Karpas-422 (cell line): Measurements from ENCODE around the gene MRPL20. TPM values are rescaled to one million over a fixed set of nuclear protein-coding genes. Genes with fewer than 3 reads are reported as not detected.

Source experiments
- DNase-seq: peaks from one replicate; pipeline ENCODE4 v3.0.0-alpha.2; 2015
- H2AFZ ChIP-seq: fragments of 200-600 bp; sonication (generic); 2 replicates; pipeline ENCODE4 v1.6.1; 2014; ENCODE audit warnings: antibody characterized with exemption, low read length, mixed read lengths
- H3K27ac ChIP-seq: fragments of 200-600 bp; sonication (generic); 2 replicates; pipeline ENCODE4 v1.5.1; 2014; ENCODE audit warnings: mild to moderate bottlenecking, low read length, moderate library complexity
- H3K27me3 ChIP-seq: fragments of 200-600 bp; sonication (generic); 2 replicates; pipeline ENCODE4 v1.6.1; 2014; ENCODE audit warnings: low read length, mixed read lengths
- H3K36me3 ChIP-seq: fragments of 200-600 bp; sonication (generic); 2 replicates; pipeline ENCODE4 v1.6.1; 2014; ENCODE audit warnings: low read length, mixed read lengths; ENCODE audit not compliant: insufficient read depth
- H3K4me1 ChIP-seq: fragments of 200-600 bp; sonication (generic); 2 replicates; pipeline ENCODE4 v1.6.1; 2014; ENCODE audit warnings: mild to moderate bottlenecking, low read length, mixed read lengths
- H3K4me2 ChIP-seq: fragments of 200-600 bp; sonication (generic); 2 replicates; pipeline ENCODE4 v1.6.1; 2014; ENCODE audit warnings: low read length, low read depth, mild to moderate bottlenecking; ENCODE audit not compliant: poor library complexity, severe bottlenecking
- H3K4me3 ChIP-seq: fragments of 200-600 bp; sonication (generic); 2 replicates; pipeline ENCODE4 v1.5.1; 2014; ENCODE audit warnings: mild to moderate bottlenecking, antibody characterized with exemption, low read length, mixed read lengths
- H3K79me2 ChIP-seq: fragments of 200-600 bp; sonication (generic); 2 replicates; pipeline ENCODE4 v1.6.1; 2014; ENCODE audit warnings: mild to moderate bottlenecking, low read length, mixed read lengths
- H3K9ac ChIP-seq: fragments of 200-600 bp; sonication (generic); 2 replicates; pipeline ENCODE4 v1.6.0; 2014; ENCODE audit warnings: low read length
- H3K9me2 ChIP-seq: fragments of 200-600 bp; sonication (generic), shearing (Covaris generic); replicated peaks from 2 replicates; pipeline ENCODE4 v1.6.0; 2014; ENCODE audit warnings: mild to moderate bottlenecking, low read length, moderate library complexity; ENCODE audit not compliant: insufficient read depth
- H3K9me3 ChIP-seq: fragments of 300-700, 200-600 bp; sonication (generic); 2 replicates; pipeline ENCODE4 v1.6.1; 2014; ENCODE audit warnings: low read length, mixed read lengths
- H4K20me1 ChIP-seq: fragments of 200-600 bp; sonication (generic); 2 replicates; pipeline ENCODE4 v1.6.1; 2014; ENCODE audit warnings: mild to moderate bottlenecking, antibody characterized with exemption, low read length, low read depth; ENCODE audit not compliant: insufficient read depth
- total RNA-seq: library from RNA; depleted of rRNA; stranded (reverse); fragments of >200 nt; shearing (Covaris generic); gene quantifications from 2 replicates; pipeline ENCODE4 v1.2.3, GENCODE V29; 2014; ENCODE audit warnings: low replicate concordance

MRPL20 gene
- total RNA-seq, 1 experiment from 2014 or later, result 136 TPM

GRCh38 chr1:1366699-1367066 lies 40.4 kb downstream of the MRPL20 start:
- peaks cover 5% of the 10 kb centered on the region for H3K4me1 ChIP-seq
- no peak overlapping the region for H3K27ac ChIP-seq

DNA sequence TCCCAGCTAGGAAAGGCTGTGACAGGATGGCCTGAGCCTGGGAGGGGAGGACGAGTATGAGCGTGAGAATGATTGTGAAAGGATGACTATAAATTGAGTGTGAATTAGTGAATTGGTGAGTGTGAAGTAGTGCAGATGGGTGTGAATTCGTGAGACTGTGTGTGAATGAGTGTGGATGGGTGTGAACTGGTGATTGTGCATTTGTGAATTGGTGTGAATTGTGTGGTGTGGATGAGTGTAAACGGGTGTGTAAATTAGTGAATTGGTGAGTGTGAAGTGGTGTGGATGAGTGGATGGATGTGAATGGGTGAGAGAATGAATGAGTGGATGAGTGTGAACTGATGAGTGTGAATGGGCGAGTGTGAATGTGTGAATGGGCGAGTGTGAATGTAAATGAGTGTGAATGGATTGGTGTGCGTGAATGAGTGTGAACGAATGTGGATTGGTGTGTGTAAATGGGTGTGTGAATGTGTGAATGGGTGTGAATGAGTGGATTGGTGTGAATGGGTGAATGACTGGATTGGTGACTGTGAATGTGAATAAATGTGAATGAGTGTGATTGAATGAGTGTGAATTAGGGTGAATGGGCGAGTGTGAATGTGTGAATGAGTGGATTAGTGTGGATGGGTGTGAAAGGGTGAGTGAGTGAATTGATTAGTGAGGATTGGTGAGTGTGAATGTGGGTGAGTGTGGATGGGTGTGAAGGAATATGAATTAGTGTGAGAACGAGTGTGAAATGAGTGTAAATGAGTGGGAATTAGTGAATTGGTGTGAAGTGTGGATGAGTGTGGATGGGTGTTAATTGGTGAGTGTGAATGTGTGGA lies 41.0 kb downstream of the MRPL20 start:
- DNase-seq, result no peak
- H3K36me3 ChIP-seq, result no peaks in the 10 kb centered on the region
- H3K9ac ChIP-seq, result no peak overlapping the region
- no peak overlapping the region for H3K27ac ChIP-seq
- H3K9me2 ChIP-seq, result no peaks in the 10 kb centered on the region
- no peak overlapping the region for H3K4me2 ChIP-seq
- H3K4me3 ChIP-seq, result no peak overlapping the region
- no peaks in the 10 kb centered on the region for H3K27me3 ChIP-seq
- peaks cover 18% of the 10 kb centered on the region for H3K9me3 ChIP-seq
- no peaks in the 10 kb centered on the region for H4K20me1 ChIP-seq
- H3K4me1 ChIP-seq, result 0 out of 2 replicates have a peak, but pooled peaks cover 3% of the 10 kb centered on the region
- H2AFZ ChIP-seq, result no peak overlapping the region
- no peaks in the 10 kb centered on the region for H3K79me2 ChIP-seq

More at GRCh38 chr1:1366699-1367066, 40.4 kb downstream of the MRPL20 start:
- no peaks in the 10 kb centered on the region for H3K27me3 ChIP-seq
- peaks cover 4% of the 10 kb centered on the region; the same call in 1 of the 2 replicates for H3K79me2 ChIP-seq
- no peak overlapping the region for H3K9ac ChIP-seq
- H3K4me2 ChIP-seq, result no peak overlapping the region
- no peaks in the 10 kb centered on the region for H3K36me3 ChIP-seq
- no peaks in the 10 kb centered on the region for H3K9me2 ChIP-seq
- no peak for DNase-seq
- H2AFZ ChIP-seq, result no peak overlapping the region
- peaks cover 18% of the 10 kb centered on the region for H3K9me3 ChIP-seq
- H3K4me3 ChIP-seq, result no peak overlapping the region
- no peaks in the 10 kb centered on the region for H4K20me1 ChIP-seq

GRCh38 chr1:1364266-1364665 lies 42.8 kb downstream of the MRPL20 start:
- DNase-seq, result no peak
- Histone ChIP-seq H3K79me2 (no peaks in the 10 kb centered on the region), H3K36me3 (no peaks in the 10 kb centered on the region), H3K9me3 (peaks cover 18% of the 10 kb centered on the region), H3K9ac (no peak overlapping the region), H2AFZ (no peak overlapping the region), H3K4me3 (no peak overlapping the region), H3K9me2 (no peaks in the 10 kb centered on the region), H3K27ac (no peak overlapping the region), H3K4me1 (0 out of 2 replicates have a peak, but pooled peaks cover 3% of the 10 kb centered on the region), H3K4me2 (no peak overlapping the region), H3K27me3 (no peaks in the 10 kb centered on the region), H4K20me1 (no peaks in the 10 kb centered on the region)

GRCh38 chr1:1361982-1362423 lies 45.1 kb downstream of the MRPL20 start:
- Histone ChIP-seq H3K27ac (no peak overlapping the region), H3K36me3 (no peaks in the 10 kb centered on the region), H4K20me1 (no peaks in the 10 kb centered on the region), H3K4me3 (no peak overlapping the region), H3K9me3 (peaks cover 14% of the 10 kb centered on the region), H3K9ac (no peak overlapping the region), H3K4me1 (0 out of 2 replicates have a peak, but pooled peaks cover 3% of the 10 kb centered on the region), H3K79me2 (no peaks in the 10 kb centered on the region), H3K27me3 (no peaks in the 10 kb centered on the region), H2AFZ (no peak overlapping the region), H3K4me2 (no peak overlapping the region), H3K9me2 (no peaks in the 10 kb centered on the region)
- no peak for DNase-seq

- Histone ChIP-seq H2AFZ (no peak overlapping the region), H3K4me1 (0 out of 2 replicates have a peak, but pooled peaks cover 3% of the 10 kb centered on the region), H3K9me3 (peaks cover 8% of the 10 kb centered on the region), H4K20me1 (no peaks in the 10 kb centered on the region), H3K9me2 (no peaks in the 10 kb centered on the region), H3K4me2 (no peak overlapping the region), H3K27ac (no peak overlapping the region), H3K79me2 (no peaks in the 10 kb centered on the region), H3K9ac (no peak overlapping the region), H3K27me3 (no peaks in the 10 kb centered on the region), H3K36me3 (no peaks in the 10 kb centered on the region), H3K4me3 (no peak overlapping the region)
- DNase-seq, result no peak
Measured at GRCh38 chr1:1361233-1361981, 45.7 kb downstream of the MRPL20 start.

- H3K4me3 ChIP-seq, result no peak overlapping the region
- H3K36me3 ChIP-seq, result no peaks in the 10 kb centered on the region
- H3K4me1 ChIP-seq, result 0 out of 2 replicates have a peak, but pooled peaks cover 3% of the 10 kb centered on the region
- DNase-seq, result no peak
- H3K9me2 ChIP-seq, result no peaks in the 10 kb centered on the region
- no peak overlapping the region for H2AFZ ChIP-seq
- H4K20me1 ChIP-seq, result no peaks in the 10 kb centered on the region
- H3K27ac ChIP-seq, result no peak overlapping the region
- no peaks in the 10 kb centered on the region for H3K9me3 ChIP-seq
- H3K9ac ChIP-seq, result no peak overlapping the region
- no peak overlapping the region for H3K4me2 ChIP-seq
- H3K27me3 ChIP-seq, result no peaks in the 10 kb centered on the region
- no peaks in the 10 kb centered on the region for H3K79me2 ChIP-seq
Measured at GRCh38 chr1:1360506-1361169, 46.5 kb downstream of the MRPL20 start.

DNA sequence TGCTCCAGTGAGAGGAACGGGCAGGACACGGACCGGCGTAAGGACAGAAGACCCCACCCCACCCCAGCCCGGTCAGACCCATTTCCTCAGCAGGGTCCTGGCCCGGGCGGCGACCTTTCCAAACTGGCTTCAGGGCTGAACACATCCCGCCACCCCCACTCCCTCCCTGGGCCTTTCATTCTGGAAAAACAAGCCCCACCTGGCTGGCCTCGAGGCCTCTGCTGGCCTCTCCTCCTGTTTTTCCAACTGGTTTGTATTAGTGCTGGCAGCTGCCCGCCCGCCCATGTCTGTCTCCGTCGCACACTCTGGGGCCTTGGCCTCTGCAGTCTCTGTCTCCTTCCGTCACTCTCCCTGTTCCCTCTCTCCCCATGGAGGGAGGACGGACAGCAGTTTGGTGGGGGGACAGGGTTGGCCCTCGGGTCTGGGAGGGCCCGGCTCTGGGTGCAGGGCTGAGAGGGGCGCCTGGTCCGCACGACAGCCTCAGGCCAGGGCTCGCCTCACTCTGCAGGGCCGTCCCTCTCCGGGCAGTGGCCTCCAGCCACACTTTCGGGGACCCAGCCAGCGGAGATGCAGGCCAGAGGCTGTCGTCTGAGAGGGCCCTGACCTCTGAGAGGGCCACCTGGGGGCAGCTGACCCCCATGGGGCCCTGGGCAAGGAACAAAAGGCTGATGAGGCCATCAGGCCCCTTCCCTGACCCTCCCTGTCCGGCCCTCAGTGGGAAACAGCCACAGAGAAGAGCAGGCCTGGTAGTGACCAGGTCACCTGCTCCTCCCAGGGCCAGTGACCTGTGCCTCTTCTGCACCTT lies 47.2 kb downstream of the MRPL20 start:
- no peak overlapping the region for H2AFZ ChIP-seq
- 0 out of 2 replicates have a peak, but pooled peaks cover 3% of the 10 kb centered on the region for H3K4me1 ChIP-seq
- no peak overlapping the region for H3K27ac ChIP-seq
- no peaks in the 10 kb centered on the region for H4K20me1 ChIP-seq
- no peak for DNase-seq
- H3K4me3 ChIP-seq, result no peak overlapping the region
- no peaks in the 10 kb centered on the region for H3K9me2 ChIP-seq
- H3K9ac ChIP-seq, result no peak overlapping the region
- H3K9me3 ChIP-seq, result no peaks in the 10 kb centered on the region
- H3K36me3 ChIP-seq, result no peaks in the 10 kb centered on the region
- H3K4me2 ChIP-seq, result no peak overlapping the region
- H3K27me3 ChIP-seq, result no peaks in the 10 kb centered on the region
- no peaks in the 10 kb centered on the region for H3K79me2 ChIP-seq
